GM12878 (cell line): Measurements from ENCODE around the gene USP2. TPM values are rescaled to one million over a fixed set of nuclear protein-coding genes. Genes with fewer than 3 reads are reported as not detected.

Source experiments
- ATAC-seq: fragments of 200-7000 bp; cut with Tn5 transposase; 3 replicates; pipeline ENCODE4 v1.9.1; 2020; ENCODE audit warnings: mild to moderate bottlenecking, moderate library complexity
- BruUV-seq: library from RNA; stranded (reverse); fragments of 400-500 nt; replicated peaks from 2 replicates; lab custom pipeline; 2021; lab: Mats Ljungman, UMichigan
- CTCF ChIA-PET: fragments of 300-600 bp; sonication (Branson Sonifier 250); formaldehyde crosslinking; extraction: SDS; loops from one replicate; lab custom pipeline; 2021; ENCODE audit warnings: inconsistent platforms; lab: Yijun Ruan, JAX
- POLR2A ChIA-PET: fragments of 350-600 bp; formaldehyde crosslinking; extraction: SDS; loops from one replicate; lab custom pipeline; 2021; ENCODE audit warnings: inconsistent platforms; lab: Charles Lee
- RAD21 ChIA-PET: fragments of 300-600 bp; sonication (Branson Sonifier 250); formaldehyde crosslinking; loops from one replicate; lab custom pipeline; 2023; ENCODE audit warnings: antibody characterized with exemption; ENCODE audit not compliant: unreplicated experiment; lab: Charles Lee
- SMC1A ChIA-PET: fragments of 300-600 bp; sonication (Branson Sonifier 250); formaldehyde crosslinking; loops from one replicate; lab custom pipeline; 2023; ENCODE audit not compliant: unreplicated experiment, uncharacterized antibody; lab: Charles Lee
- DNase-seq: peaks from one replicate; pipeline ENCODE4 v3.0.0-alpha.2; 2011; ENCODE audit warnings: low read depth, low spot score
- FAIRE-seq: peaks from 3 replicates; lab custom pipeline; 2011; peaks lifted over from hg19 to GRCh38; lab: Jason Lieb, UNC
- H2AFZ ChIP-seq: 2 replicates; pipeline ENCODE4 v1.6.0; 2011; ENCODE audit warnings: low read depth, low read length, control low read depth; ENCODE audit not compliant: control insufficient read depth
- H3K27ac ChIP-seq: 2 replicates; pipeline ENCODE4 v1.5.1; 2011; ENCODE audit warnings: control low read depth; ENCODE audit not compliant: control insufficient read depth, insufficient read depth
- H3K27me3 ChIP-seq, 2 experiments: replicated peaks in 1 of 2; 2 replicates each; pipeline versions ENCODE4 v1.6.0 to v1.6.1; 2011; ENCODE audit warnings: low read length in 1 of 2; ENCODE audit not compliant: control insufficient read depth in 2 of 2, insufficient read depth in 2 of 2
- H3K36me3 ChIP-seq, 2 experiments: 2 replicates each; pipeline ENCODE4 v1.5.1; 2011; ENCODE audit warnings: low read length in 1 of 2; ENCODE audit not compliant: control insufficient read depth in 2 of 2, insufficient read depth in 2 of 2
- H3K4me1 ChIP-seq: 2 replicates; pipeline ENCODE4 v1.6.1; 2011; ENCODE audit warnings: mild to moderate bottlenecking, low read length, moderate library complexity, mixed read lengths; ENCODE audit not compliant: control insufficient read depth, insufficient read depth
- H3K4me2 ChIP-seq: 2 replicates; pipeline ENCODE4 v1.6.0; 2011; ENCODE audit warnings: control low read depth; ENCODE audit not compliant: control insufficient read depth, insufficient read depth
- H3K4me3 ChIP-seq: fragments of 200-600 bp; sonication (generic); 2 replicates; pipeline ENCODE4 v1.5.1; 2016
- H3K79me2 ChIP-seq: 2 replicates; pipeline ENCODE4 v1.6.0; 2011; ENCODE audit warnings: low read length; ENCODE audit not compliant: control insufficient read depth, insufficient read depth
- H3K9ac ChIP-seq: 2 replicates; pipeline ENCODE4 v1.8.0; 2011; ENCODE audit warnings: low read length, control low read depth, mixed read lengths; ENCODE audit not compliant: control insufficient read depth, insufficient read depth
- H3K9me3 ChIP-seq: replicated peaks from 3 replicates; pipeline ENCODE4 v1.5.1; 2011; ENCODE audit warnings: mild to moderate bottlenecking, low read length; ENCODE audit not compliant: control insufficient read depth, insufficient read depth
- H4K20me1 ChIP-seq: 2 replicates; pipeline ENCODE4 v1.6.0; 2011; ENCODE audit not compliant: control insufficient read depth, insufficient read depth
- JUNB ChIP-seq: IDR thresholded peaks from 2 replicates; pipeline ENCODE4 v1.6.1; 2016; ENCODE audit warnings: antibody characterized with exemption, mild to moderate bottlenecking
- LARP7 ChIP-seq: fragments of 450-650 bp; IDR thresholded peaks from 2 replicates; pipeline ENCODE4 v1.6.1; 2017; ENCODE audit warnings: mild to moderate bottlenecking
- POLR2A ChIP-seq: IDR thresholded peaks from 2 replicates; pipeline ENCODE4 v1.6.1; 2011; ENCODE audit warnings: low read depth, mild to moderate bottlenecking, low read length
- POLR2AphosphoS2 ChIP-seq: IDR thresholded peaks from 2 replicates; pipeline ENCODE4 v1.6.1; 2011; ENCODE audit warnings: low read depth, mild to moderate bottlenecking, low read length, improper control_type of control experiment, moderate library complexity
- SUPT20H ChIP-seq: IDR thresholded peaks from 2 replicates; pipeline ENCODE4 v1.6.1; 2011; ENCODE audit warnings: low read depth, mild to moderate bottlenecking, low read length, moderate library complexity, borderline replicate concordance; ENCODE audit not compliant: control insufficient read depth
- WGBS: methylation state at CpG from one replicate; pipeline ENCODE4 v1.1.6; 2016; ENCODE audit warnings: low lambda C conversion rate; ENCODE audit not compliant: insufficient replicate concordance, insufficient coverage; ENCODE audit errors: missing lambda C conversion rate; 5-methylcytosine and 5-hydroxymethylcytosine counted together
- in situ Hi-C: fragments of 300-500 bp; cut with MboI; formaldehyde crosslinking; loops from 9 replicates; pipeline ENCODE4 v1.14.3; 2018; ENCODE audit warnings: mixed read lengths
- intact Hi-C: fragments of 100-400 bp; cut with micrococcal nuclease; formaldehyde crosslinking; loops from one replicate; pipeline ENCODE4 v1.14.2; 2022; ENCODE audit not compliant: unreplicated experiment
- polyA plus RNA-seq, 11 experiments: library from polyadenylated mRNA; depleted of rRNA in 4 of 11; unstranded in 6 of 11; stranded (reverse) in 5 of 11; fragments of >200 nt; fragmentation: Nextera tagmentation in 4 of 11; fragmentation: Illumina TruSeq in 1 of 11; extraction: Ambion mirVana in 4 of 11; extraction: Trizol in 1 of 11; gene quantifications; 1 replicate in 1 of 11; 2 replicates in 10 of 11; pipeline versions ENCODE4 v1.2.1 to v1.2.3, GENCODE V29; 2011 to 2016; ENCODE audit warnings: inconsistent platforms in 2 of 11, missing spikeins in 2 of 11, low read depth in 1 of 11
- total RNA-seq, 4 experiments: library from RNA; depleted of rRNA in 3 of 4; stranded (reverse); fragments of >200 nt in 3 of 4; fragmentation: Illumina TruSeq in 1 of 4; extraction: Trizol in 1 of 4; gene quantifications; 2 replicates each; pipeline versions ENCODE4 v1.2.1 to v1.2.3, GENCODE V29; 2013 to 2021

The USP2 gene
- total and polyA plus RNA-seq, 10 of the 15 experiments (the other 5 are each of a cell fraction or from before 2014, with no cell fraction given), result 0.03 to 0.13 (median 0.06) TPM; not detected in 4

GRCh38 chr11:119335091-119335654 is 46.3 kb downstream of the USP2 start:
- in situ Hi-C loops (no loop called here), intact Hi-C loops (loop anchor here (5.0 kb wide), 2 partner anchors 137 to 268 kb away; partner anchors contain the start of gene VPS11)
- peak overlapping the region; percentile 98 for H3K4me2 ChIP-seq
- TF ChIP-seq POLR2AphosphoS2 (no peak), LARP7 (no peak), SUPT20H (no peak), JUNB (no peak), POLR2A (peak; percentile 50)
- no peak overlapping the region for H2AFZ ChIP-seq
- no peaks in the 10 kb centered on the region for H3K36me3 ChIP-seq
- ChIA-PET RAD21 (interaction anchor here (0.6 kb wide), 1 partner anchor 140 kb away, joined by 3 read pairs; no protein-coding TSS in a partner anchor), SMC1A (interaction anchor here (0.8 to 1.4 kb wide), 3 partner anchors 11 to 47 kb away, joined by 3 to 8 read pairs (median 3); no protein-coding TSS in a partner anchor), POLR2A (interaction anchor here (0.6 to 1.6 kb wide), 3 partner anchors 11 to 499 kb away, joined by 3 to 5 read pairs (median 3); no protein-coding TSS in a partner anchor), CTCF (interaction anchor here (1.6 to 6.1 kb wide), 2 partner anchors 13 to 129 kb away, joined by 5 to 58 read pairs; partner anchors contain the start of gene CBL)
- WGBS, result 88% methylated on average over 15 of the region's 15 CpGs
- BruUV-seq, result no TSS peak
- no peak for FAIRE-seq
- peaks cover 13% of the 10 kb centered on the region for H3K79me2 ChIP-seq
- peak overlapping the region; percentile 93 for H3K9ac ChIP-seq
- H3K27me3 ChIP-seq, result no peaks in the 10 kb centered on the region; a peak in 1 of 4 replicates
- H3K4me3 ChIP-seq, result peak overlapping the region; percentile 91
- H3K27ac ChIP-seq, result peak overlapping the region; percentile 85
- no peak for DNase-seq
- peaks cover 12% of the 10 kb centered on the region for H3K4me1 ChIP-seq
- no peaks in the 10 kb centered on the region for H4K20me1 ChIP-seq
- H3K9me3 ChIP-seq, result no peaks in the 10 kb centered on the region
- ATAC-seq, result no peak
